ENCODE measurements around the gene ROR1. TPM values are rescaled to one million over a fixed set of nuclear protein-coding genes. Genes with fewer than 3 reads are reported as not detected.

ROR1 gene
- total and polyA plus RNA-seq, 10 of the 15 experiments (the other 5 are each of a cell fraction or from before 2014, with no cell fraction given) = 0.02 to 0.08 (median 0.05) TPM; not detected in 6

GRCh38 chr1:63877816-63878215 is 104.0 kb downstream of the ROR1 start:
- Histone ChIP-seq H3K4me3 (no peak overlapping the region), H3K4me1 (ENCODE audit: control insufficient read depth, insufficient read depth, low read length) (no peaks in the 10 kb centered on the region), H3K4me2 (ENCODE audit: control insufficient read depth, insufficient read depth) (no peak overlapping the region), H3K79me2 (ENCODE audit: control insufficient read depth, insufficient read depth, low read length) (no peaks in the 10 kb centered on the region), H3K27ac (ENCODE audit: control insufficient read depth, insufficient read depth) (no peak overlapping the region), H2AFZ (ENCODE audit: control insufficient read depth, low read depth, low read length) (no peak overlapping the region), H3K9me3 (replicated peaks; ENCODE audit: control insufficient read depth, insufficient read depth, low read length) (no peaks in the 10 kb centered on the region), H3K27me3 (replicated peaks in 1 of 2; ENCODE audit: control insufficient read depth in 2 of 2, insufficient read depth in 2 of 2, low read length in 1 of 2) (no peaks in the 10 kb centered on the region), H3K36me3 (ENCODE audit: control insufficient read depth in 2 of 2, insufficient read depth in 2 of 2, low read length in 1 of 2) (no peaks in the 10 kb centered on the region), H3K9ac (ENCODE audit: control insufficient read depth, insufficient read depth, low read length) (no peak overlapping the region), H4K20me1 (ENCODE audit: control insufficient read depth, insufficient read depth) (no peaks in the 10 kb centered on the region)
- no peak for FAIRE-seq
- CTCF ChIA-PET = interaction anchor here (1.3 kb wide), 2 partner anchors 10 to 41 kb away, joined by 3 read pairs; no protein-coding TSS in a partner anchor
- POLR2A ChIA-PET = no interaction called here
- DNase-seq (ENCODE audit: low read depth, low spot score) = no peak
- intact Hi-C loops (cut with micrococcal nuclease; ENCODE audit: unreplicated experiment) = no loop called here
- TF ChIP-seq FOS (IDR thresholded peaks at IDR 0.05; ENCODE audit: borderline replicate concordance, extremely low read depth, insufficient read length) (no peak), TCF3 (IDR thresholded peaks at IDR 0.05; ENCODE audit: borderline replicate concordance, insufficient read depth, low read depth, low read length) (no peak), NR2C2 (IDR thresholded peaks at IDR 0.05; ENCODE audit: borderline replicate concordance, control insufficient read depth, insufficient read length, low read depth) (no peak), CEBPZ (IDR thresholded peaks at IDR 0.05; ENCODE audit: low read depth, low read length) (no peak), BRCA1 (IDR thresholded peaks at IDR 0.05; ENCODE audit: low read depth, low read length) (no peak), ZNF24 (IDR thresholded peaks at IDR 0.05) (no peak), CREB1 (IDR thresholded peaks at IDR 0.05; ENCODE audit: low read depth) (no peak), SIX5 (IDR thresholded peaks at IDR 0.05; ENCODE audit: low read depth, low read length, severe bottlenecking) (no peak), E2F8 (IDR thresholded peaks at IDR 0.05; ENCODE audit: low read depth, partially characterized antibody) (no peak), NFIC (IDR thresholded peaks at IDR 0.05; ENCODE audit: low read depth, low read length) (no peak), RCOR1 (conservative IDR thresholded peaks at IDR 0.05; ENCODE audit: low read depth, low read length) (no peak), FOXK2 (IDR thresholded peaks at IDR 0.05) (no peak), SREBF1 (IDR thresholded peaks at IDR 0.05; ENCODE audit: low read length) (no peak), ATF7 (IDR thresholded peaks at IDR 0.05; ENCODE audit: low read depth) (no peak), SMAD5 (IDR thresholded peaks at IDR 0.05; ENCODE audit: low read depth) (no peak), NFYA (IDR thresholded peaks at IDR 0.05; ENCODE audit: borderline replicate concordance, low read depth, low read length) (no peak), NFXL1 (IDR thresholded peaks at IDR 0.05; ENCODE audit: borderline replicate concordance) (no peak)
- BruUV-seq (replicated peaks) = no TSS peak
- in situ Hi-C loops (cut with MboI) = no loop called here
- 33% methylated on average over 3 of the region's 3 CpGs for WGBS (ENCODE audit: insufficient coverage, insufficient replicate concordance, low lambda C conversion rate, missing lambda C conversion rate)
- SMC1A ChIA-PET (ENCODE audit: uncharacterized antibody, unreplicated experiment) = no interaction called here
- RAD21 ChIA-PET (ENCODE audit: unreplicated experiment) = no interaction called here
- ATAC-seq = no peak
